NCI-H524 (cell line): ENCODE measurements around the gene FBLN2.

Source experiments
- DNase-seq, 2 experiments: peaks; one replicate each; lab custom pipeline; 2025; lab: John Stamatoyannopoulos, UW

The FBLN2 gene

GRCh38 chr3:13648060-13649001 is 99.4 kb downstream of the FBLN2 start:
- peak; percentile 33 to 80 for DNase-seq

- DNase-seq: peak; percentile 19 to 63
Observed at GRCh38 chr3:13650210-13651056, 101.5 kb downstream of the FBLN2 start.

GRCh38 chr3:13651057-13651400 is 102.1 kb downstream of the FBLN2 start:
- peak in 1 of 2 experiments; percentile 8 for DNase-seq

- DNase-seq: no peak
Observed at GRCh38 chr3:13651775-13652428, 103.0 kb downstream of the FBLN2 start.

- DNase-seq: no peak
Observed at GRCh38 chr3:13652728-13653127, 103.8 kb downstream of the FBLN2 start.

GRCh38 chr3:13653631-13654279 is 104.8 kb downstream of the FBLN2 start:
- DNase-seq: no peak

GRCh38 chr3:13654330-13655060 is 105.6 kb downstream of the FBLN2 start:
- no peak for DNase-seq

GRCh38 chr3:13655061-13655913 is 106.4 kb downstream of the FBLN2 start:
- peak; percentile 31 to 48 for DNase-seq

- no peak for DNase-seq
Observed at GRCh38 chr3:13656584-13657301, 107.8 kb downstream of the FBLN2 start.

GRCh38 chr3:13657660-13658435 is 108.9 kb downstream of the FBLN2 start:
- peak; percentile 19 to 37 for DNase-seq

- DNase-seq: no peak
Observed at GRCh38 chr3:13658681-13659080, 109.8 kb downstream of the FBLN2 start.

- no peak for DNase-seq
Observed at GRCh38 chr3:13659221-13659969, 110.5 kb downstream of the FBLN2 start.

GRCh38 chr3:13660042-13660874 is 111.3 kb downstream of the FBLN2 start:
- no peak for DNase-seq

GRCh38 chr3:13661121-13661520 is 112.2 kb downstream of the FBLN2 start:
- DNase-seq: no peak

- DNase-seq: no peak
Observed at GRCh38 chr3:13662238-13662847, 113.4 kb downstream of the FBLN2 start.

- no peak for DNase-seq
Observed at GRCh38 chr3:13663781-13664535, 115.0 kb downstream of the FBLN2 start.
